Ramos (cell line): ENCODE measurements around the gene CDKAL1.
"Not testable (repeated sequence)": the region's sequence is repeated elsewhere in the genome, so short reads cannot be mapped to it uniquely, and the experiment has no call there.

Experiments
- in situ Hi-C: fragments of 300-500 bp; cut with MboI; formaldehyde crosslinking; loops from one replicate; pipeline ENCODE4 v1.14.3; 2022; ENCODE audit warnings: low sequenced_read_pairs; ENCODE audit not compliant: unreplicated experiment

CDKAL1 gene

GRCh38 chr6:20583444-20583800, 49.2 kb downstream of the CDKAL1 start:
- in situ Hi-C loops, result no loop called here

GRCh38 chr6:20584100-20584731, 50.0 kb downstream of the CDKAL1 start:
- in situ Hi-C loops, result no loop called here

- in situ Hi-C loops, result no loop called here
Measured at GRCh38 chr6:20589266-20589665, 55.0 kb downstream of the CDKAL1 start.

- in situ Hi-C loops, result not testable (repeated sequence)
Measured at GRCh38 chr6:20590476-20590875, 56.2 kb downstream of the CDKAL1 start.

GRCh38 chr6:20594299-20594853, 60.1 kb downstream of the CDKAL1 start:
- in situ Hi-C loops, result not testable (repeated sequence)

GRCh38 chr6:20599302-20600051, 65.2 kb downstream of the CDKAL1 start:
- in situ Hi-C loops, result no loop called here

GRCh38 chr6:20600831-20601230, 66.6 kb downstream of the CDKAL1 start:
- in situ Hi-C loops, result no loop called here

GRCh38 chr6:20604159-20604558, 69.9 kb downstream of the CDKAL1 start:
- in situ Hi-C loops, result no loop called here

- in situ Hi-C loops, result no loop called here
Measured at GRCh38 chr6:20605061-20605460, 70.8 kb downstream of the CDKAL1 start.

GRCh38 chr6:20605581-20605980, 71.3 kb downstream of the CDKAL1 start:
- in situ Hi-C loops, result no loop called here

- in situ Hi-C loops, result no loop called here
Measured at GRCh38 chr6:20606831-20607230, 72.6 kb downstream of the CDKAL1 start.

GRCh38 chr6:20608356-20608755, 74.1 kb downstream of the CDKAL1 start:
- in situ Hi-C loops, result no loop called here

GRCh38 chr6:20608905-20609304, 74.6 kb downstream of the CDKAL1 start:
- in situ Hi-C loops, result no loop called here

- in situ Hi-C loops, result not testable (repeated sequence)
Measured at GRCh38 chr6:20609924-20610323, 75.7 kb downstream of the CDKAL1 start.

- in situ Hi-C loops, result no loop called here
Measured at GRCh38 chr6:20610636-20611370, 76.5 kb downstream of the CDKAL1 start.

- in situ Hi-C loops, result not testable (repeated sequence)
Measured at GRCh38 chr6:20617537-20617936, 83.3 kb downstream of the CDKAL1 start.

GRCh38 chr6:20620043-20620442, 85.8 kb downstream of the CDKAL1 start:
- in situ Hi-C loops, result no loop called here

GRCh38 chr6:20623761-20624160, 89.5 kb downstream of the CDKAL1 start:
- in situ Hi-C loops, result no loop called here

GRCh38 chr6:20626165-20626564, 91.9 kb downstream of the CDKAL1 start:
- in situ Hi-C loops, result no loop called here

GRCh38 chr6:20629509-20629908, 95.3 kb downstream of the CDKAL1 start:
- in situ Hi-C loops, result no loop called here

GRCh38 chr6:20630136-20630535, 95.9 kb downstream of the CDKAL1 start:
- in situ Hi-C loops, result no loop called here
